MM.1S (cell line): ENCODE results near the gene DDB1.

Source experiments
- EZH2 ChIP-seq: fragments of 300-600 bp; sonication (generic); optimal IDR thresholded peaks from 2 replicates; pipeline ENCODE3; 2017; ENCODE audit warnings: low read depth, mild to moderate bottlenecking, antibody characterized with exemption, low read length, mixed read lengths
- EZH2phosphoT487 ChIP-seq: fragments of 300-600 bp; sonication (generic); IDR thresholded peaks from 2 replicates; pipeline ENCODE4 v1.6.1; 2018; ENCODE audit warnings: antibody characterized with exemption, low read length
- TF ChIP-seq, protein P1 (sequence below): fragments of 300-600 bp; sonication (generic); IDR thresholded peaks from 2 replicates; pipeline ENCODE4 v1.5.1; 2016; ENCODE audit warnings: antibody characterized with exemption, low read length, mixed read lengths

DNA sequence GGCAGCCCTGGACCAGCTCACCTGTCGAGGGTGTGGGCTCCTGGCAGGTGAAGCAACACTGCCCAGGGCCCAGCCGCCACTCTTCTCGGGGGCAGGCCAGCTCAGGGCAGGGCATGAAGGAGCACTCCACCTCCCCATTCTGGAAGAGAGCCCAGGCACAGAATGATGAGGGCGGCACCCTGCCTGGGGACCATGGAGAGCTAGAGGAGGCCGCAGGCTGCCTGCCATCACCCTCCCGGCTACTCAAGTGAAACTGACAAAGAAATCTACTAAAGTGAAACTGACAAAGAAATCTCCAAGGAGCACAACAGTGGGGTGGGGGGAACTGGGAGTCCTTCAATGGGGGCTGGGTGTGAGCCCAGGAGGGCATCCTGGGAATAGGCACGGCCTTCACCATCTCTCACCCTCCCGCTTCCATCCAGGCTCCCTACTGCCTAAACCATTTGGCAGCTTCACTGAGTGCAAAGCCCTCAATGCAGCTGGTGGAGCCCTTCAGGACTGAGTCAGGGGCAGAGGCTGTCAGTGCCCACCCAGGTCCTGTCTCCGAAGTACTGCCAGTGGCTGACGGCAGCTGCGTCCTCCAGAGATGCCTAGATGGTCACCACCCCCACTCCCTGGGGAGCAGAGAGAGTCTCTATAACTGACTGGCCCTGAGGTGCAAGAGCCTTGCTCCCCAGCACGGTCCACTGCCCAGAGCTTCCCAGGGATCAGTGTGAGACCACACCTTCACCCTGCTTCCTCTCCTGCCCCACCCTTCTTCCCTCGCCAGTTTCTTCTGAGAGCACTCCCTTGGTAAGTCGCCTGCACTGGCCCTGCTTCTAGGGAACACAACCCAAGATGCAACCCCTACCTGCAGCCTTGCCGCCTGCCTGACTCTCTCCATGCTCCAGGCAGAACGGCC, 59.5 kb downstream of the DDB1 start:
- TF ChIP-seq, protein P1, sequence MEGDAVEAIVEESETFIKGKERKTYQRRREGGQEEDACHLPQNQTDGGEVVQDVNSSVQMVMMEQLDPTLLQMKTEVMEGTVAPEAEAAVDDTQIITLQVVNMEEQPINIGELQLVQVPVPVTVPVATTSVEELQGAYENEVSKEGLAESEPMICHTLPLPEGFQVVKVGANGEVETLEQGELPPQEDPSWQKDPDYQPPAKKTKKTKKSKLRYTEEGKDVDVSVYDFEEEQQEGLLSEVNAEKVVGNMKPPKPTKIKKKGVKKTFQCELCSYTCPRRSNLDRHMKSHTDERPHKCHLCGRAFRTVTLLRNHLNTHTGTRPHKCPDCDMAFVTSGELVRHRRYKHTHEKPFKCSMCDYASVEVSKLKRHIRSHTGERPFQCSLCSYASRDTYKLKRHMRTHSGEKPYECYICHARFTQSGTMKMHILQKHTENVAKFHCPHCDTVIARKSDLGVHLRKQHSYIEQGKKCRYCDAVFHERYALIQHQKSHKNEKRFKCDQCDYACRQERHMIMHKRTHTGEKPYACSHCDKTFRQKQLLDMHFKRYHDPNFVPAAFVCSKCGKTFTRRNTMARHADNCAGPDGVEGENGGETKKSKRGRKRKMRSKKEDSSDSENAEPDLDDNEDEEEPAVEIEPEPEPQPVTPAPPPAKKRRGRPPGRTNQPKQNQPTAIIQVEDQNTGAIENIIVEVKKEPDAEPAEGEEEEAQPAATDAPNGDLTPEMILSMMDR = no peak
- no peak for TF ChIP-seq EZH2
- no peak for TF ChIP-seq EZH2phosphoT487
